GM23338 (cell line): ENCODE measurements around the gene SNX30.

Experiments used
- EZH2 ChIP-seq: fragments of 200-600 bp; sonication (generic); IDR thresholded peaks from one replicate; pipeline ENCODE4 v1.8.0; 2017; ENCODE audit warnings: antibody characterized with exemption, mild to moderate bottlenecking, low read depth; ENCODE audit not compliant: unreplicated experiment
- EZH2phosphoT487 ChIP-seq: fragments of 200-600 bp; sonication (generic); IDR thresholded peaks from one replicate; pipeline ENCODE4 v1.8.1; 2018; ENCODE audit warnings: antibody characterized with exemption; ENCODE audit not compliant: unreplicated experiment
- JUNB ChIP-seq: IDR thresholded peaks from one replicate; pipeline ENCODE4 v1.6.1; 2016; ENCODE audit warnings: antibody characterized with exemption; ENCODE audit not compliant: unreplicated experiment
- POLR2AphosphoS5 ChIP-seq: IDR thresholded peaks from 2 replicates; pipeline ENCODE4 v1.6.1; 2016; ENCODE audit warnings: antibody characterized with exemption, low read depth
- STAT1 ChIP-seq: IDR thresholded peaks from one replicate; pipeline ENCODE4 v1.6.1; 2016; ENCODE audit warnings: antibody characterized with exemption; ENCODE audit not compliant: unreplicated experiment
- ZNF114 ChIP-seq: fragments of 250-450 bp; sonication (Bioruptor Pico); IDR thresholded peaks from 2 replicates; pipeline ENCODE4 v1.5.0; 2020; ENCODE audit warnings: mild to moderate bottlenecking, moderate library complexity
- ZNF331 ChIP-seq: fragments of 250-450 bp; sonication (Bioruptor Pico); IDR thresholded peaks from 2 replicates; pipeline ENCODE4 v1.5.0; 2020; ENCODE audit warnings: low read depth, mild to moderate bottlenecking, moderate library complexity
- TF ChIP-seq, protein P1 (sequence below), 2 experiments: fragments of 200-600 bp in 1 of 2; sonication (generic) in 1 of 2; conservative IDR thresholded peaks; 2 replicates each; pipeline versions ENCODE4 v1.5.1 to v1.6.1; 2016 to 2017; ENCODE audit warnings: antibody characterized with exemption in 2 of 2, low read depth in 2 of 2, mild to moderate bottlenecking in 2 of 2, moderate library complexity in 1 of 2
- TF ChIP-seq, protein P2 (sequence below): IDR thresholded peaks from one replicate; pipeline ENCODE4 v1.6.1; 2018; ENCODE audit warnings: antibody characterized with exemption; ENCODE audit not compliant: unreplicated experiment

DNA sequence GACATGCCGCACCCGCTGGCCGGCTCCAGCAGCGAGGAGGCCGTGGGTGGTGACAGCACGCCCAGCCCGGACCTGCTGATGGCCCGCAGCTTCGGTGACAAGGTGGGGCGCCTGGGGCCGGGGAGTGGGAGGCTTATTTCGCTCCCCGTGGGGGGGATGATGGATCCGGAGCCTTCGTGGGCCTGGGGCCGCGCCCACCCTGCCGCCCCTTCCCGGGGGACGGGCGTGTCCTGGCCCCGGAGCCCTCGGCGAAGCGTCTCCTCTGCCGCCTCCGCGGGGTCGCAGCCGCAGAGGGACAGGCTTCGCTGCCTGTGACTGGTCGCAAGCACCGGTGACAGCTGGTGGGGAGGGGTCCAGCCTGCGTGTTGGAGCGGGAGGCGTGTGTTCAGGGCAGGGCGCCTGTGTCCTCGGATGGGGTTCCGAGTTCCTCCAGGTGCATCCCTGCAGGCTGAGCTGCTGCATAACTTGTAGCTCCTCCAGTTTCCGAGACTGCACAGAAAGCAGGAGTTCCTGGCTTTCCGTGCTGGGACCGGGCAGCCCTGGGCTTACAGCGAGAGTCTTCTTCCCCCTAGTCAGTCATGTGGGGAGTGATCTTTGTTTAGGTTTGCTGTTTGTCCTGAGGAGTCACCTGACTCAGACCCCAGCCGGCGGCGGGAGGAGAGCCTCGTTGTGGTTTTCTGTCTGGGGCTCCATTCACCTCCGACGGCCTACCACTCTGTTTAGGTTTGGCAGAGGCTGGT, 666 bp downstream of the SNX30 start:
- no peak for TF ChIP-seq EZH2phosphoT487
- TF ChIP-seq, protein P1, sequence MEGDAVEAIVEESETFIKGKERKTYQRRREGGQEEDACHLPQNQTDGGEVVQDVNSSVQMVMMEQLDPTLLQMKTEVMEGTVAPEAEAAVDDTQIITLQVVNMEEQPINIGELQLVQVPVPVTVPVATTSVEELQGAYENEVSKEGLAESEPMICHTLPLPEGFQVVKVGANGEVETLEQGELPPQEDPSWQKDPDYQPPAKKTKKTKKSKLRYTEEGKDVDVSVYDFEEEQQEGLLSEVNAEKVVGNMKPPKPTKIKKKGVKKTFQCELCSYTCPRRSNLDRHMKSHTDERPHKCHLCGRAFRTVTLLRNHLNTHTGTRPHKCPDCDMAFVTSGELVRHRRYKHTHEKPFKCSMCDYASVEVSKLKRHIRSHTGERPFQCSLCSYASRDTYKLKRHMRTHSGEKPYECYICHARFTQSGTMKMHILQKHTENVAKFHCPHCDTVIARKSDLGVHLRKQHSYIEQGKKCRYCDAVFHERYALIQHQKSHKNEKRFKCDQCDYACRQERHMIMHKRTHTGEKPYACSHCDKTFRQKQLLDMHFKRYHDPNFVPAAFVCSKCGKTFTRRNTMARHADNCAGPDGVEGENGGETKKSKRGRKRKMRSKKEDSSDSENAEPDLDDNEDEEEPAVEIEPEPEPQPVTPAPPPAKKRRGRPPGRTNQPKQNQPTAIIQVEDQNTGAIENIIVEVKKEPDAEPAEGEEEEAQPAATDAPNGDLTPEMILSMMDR (conservative IDR thresholded peaks at IDR 0.05; ENCODE audit: low read depth in 2 of 2): no peak
- no peak for TF ChIP-seq ZNF114 (CRISPR knock-in tag)
- TF ChIP-seq EZH2: no peak
- TF ChIP-seq, protein P2, sequence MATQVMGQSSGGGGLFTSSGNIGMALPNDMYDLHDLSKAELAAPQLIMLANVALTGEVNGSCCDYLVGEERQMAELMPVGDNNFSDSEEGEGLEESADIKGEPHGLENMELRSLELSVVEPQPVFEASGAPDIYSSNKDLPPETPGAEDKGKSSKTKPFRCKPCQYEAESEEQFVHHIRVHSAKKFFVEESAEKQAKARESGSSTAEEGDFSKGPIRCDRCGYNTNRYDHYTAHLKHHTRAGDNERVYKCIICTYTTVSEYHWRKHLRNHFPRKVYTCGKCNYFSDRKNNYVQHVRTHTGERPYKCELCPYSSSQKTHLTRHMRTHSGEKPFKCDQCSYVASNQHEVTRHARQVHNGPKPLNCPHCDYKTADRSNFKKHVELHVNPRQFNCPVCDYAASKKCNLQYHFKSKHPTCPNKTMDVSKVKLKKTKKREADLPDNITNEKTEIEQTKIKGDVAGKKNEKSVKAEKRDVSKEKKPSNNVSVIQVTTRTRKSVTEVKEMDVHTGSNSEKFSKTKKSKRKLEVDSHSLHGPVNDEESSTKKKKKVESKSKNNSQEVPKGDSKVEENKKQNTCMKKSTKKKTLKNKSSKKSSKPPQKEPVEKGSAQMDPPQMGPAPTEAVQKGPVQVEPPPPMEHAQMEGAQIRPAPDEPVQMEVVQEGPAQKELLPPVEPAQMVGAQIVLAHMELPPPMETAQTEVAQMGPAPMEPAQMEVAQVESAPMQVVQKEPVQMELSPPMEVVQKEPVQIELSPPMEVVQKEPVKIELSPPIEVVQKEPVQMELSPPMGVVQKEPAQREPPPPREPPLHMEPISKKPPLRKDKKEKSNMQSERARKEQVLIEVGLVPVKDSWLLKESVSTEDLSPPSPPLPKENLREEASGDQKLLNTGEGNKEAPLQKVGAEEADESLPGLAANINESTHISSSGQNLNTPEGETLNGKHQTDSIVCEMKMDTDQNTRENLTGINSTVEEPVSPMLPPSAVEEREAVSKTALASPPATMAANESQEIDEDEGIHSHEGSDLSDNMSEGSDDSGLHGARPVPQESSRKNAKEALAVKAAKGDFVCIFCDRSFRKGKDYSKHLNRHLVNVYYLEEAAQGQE: no peak
- TF ChIP-seq ZNF331 (CRISPR knock-in tag): no peak
- TF ChIP-seq STAT1: no peak
- no peak; the same call in 1 of the 2 replicates for TF ChIP-seq POLR2AphosphoS5
- no peak for TF ChIP-seq JUNB
